Liver (tissue), 9 donors: ENCODE results near the gene CDH4. TPM values are rescaled to one million over a fixed set of nuclear protein-coding genes. Genes with fewer than 3 reads are reported as not detected.

Experiments used
- DNase-seq: peaks from one replicate; pipeline ENCODE4 v3.0.0-alpha.2; 2017; ENCODE audit warnings: low spot score
- H3K27ac ChIP-seq, 2 donors: one replicate each; pipeline ENCODE4 v1.7.0; 2013; ENCODE audit warnings: inconsistent platforms in 2 of 2, low read length in 2 of 2, control low read depth in 1 of 2, low read depth in 1 of 2, mild to moderate bottlenecking in 1 of 2
- H3K27me3 ChIP-seq, 4 donors: one replicate each; pipeline versions ENCODE4 v1.6.1 to v1.7.0; 2013; ENCODE audit warnings: low read length in 3 of 4, inconsistent platforms in 1 of 4, mild to moderate bottlenecking in 1 of 4, moderate library complexity in 1 of 4; ENCODE audit not compliant: control insufficient read depth in 4 of 4, insufficient read depth in 4 of 4
- H3K36me3 ChIP-seq, 4 donors: one replicate each; pipeline versions ENCODE4 v1.6.1 to v1.7.0; 2013; ENCODE audit warnings: low read length in 3 of 4, mild to moderate bottlenecking in 3 of 4, low read depth in 1 of 4, moderate library complexity in 1 of 4; ENCODE audit not compliant: control insufficient read depth in 4 of 4, insufficient read depth in 3 of 4
- H3K4me1 ChIP-seq, 4 donors: one replicate each; pipeline versions ENCODE4 v1.6.1 to v1.7.0; 2013; ENCODE audit warnings: low read length in 3 of 4, mild to moderate bottlenecking in 3 of 4, moderate library complexity in 1 of 4; ENCODE audit not compliant: control insufficient read depth in 4 of 4, insufficient read depth in 4 of 4
- H3K4me3 ChIP-seq, 3 donors: one replicate each; pipeline versions ENCODE4 v1.6.1 to v1.7.0; 2013; ENCODE audit warnings: low read length in 3 of 3, control low read depth in 1 of 3, low read depth in 1 of 3, mild to moderate bottlenecking in 1 of 3
- H3K9ac ChIP-seq, 2 donors: one replicate each; pipeline ENCODE4 v1.7.0; 2013; ENCODE audit warnings: low read length in 2 of 2, mild to moderate bottlenecking in 2 of 2, moderate library complexity in 2 of 2, control low read depth in 1 of 2, low read depth in 1 of 2
- H3K9me3 ChIP-seq, 4 donors: one replicate each; pipeline versions ENCODE4 v1.6.1 to v1.7.0; 2013; ENCODE audit warnings: low read length in 3 of 4; ENCODE audit not compliant: control insufficient read depth in 4 of 4
- ATF3 ChIP-seq: IDR thresholded peaks from 2 replicates; pipeline ENCODE4 v1.6.1; 2016; ENCODE audit warnings: antibody characterized with exemption
- EGR1 ChIP-seq, 2 donors: IDR thresholded peaks; 2 replicates each; pipeline ENCODE4 v1.6.1; 2016 to 2018; ENCODE audit warnings: antibody characterized with exemption in 2 of 2, low read depth in 2 of 2
- FOXA2 ChIP-seq: IDR thresholded peaks from 2 replicates; pipeline ENCODE4 v1.6.1; 2016; ENCODE audit warnings: antibody characterized with exemption
- GABPA ChIP-seq, 2 donors: IDR thresholded peaks in 1 of 2; conservative IDR thresholded peaks in 1 of 2; 2 replicates each; pipeline ENCODE4 v1.6.1; 2016; ENCODE audit warnings: antibody characterized with exemption in 2 of 2, mild to moderate bottlenecking in 1 of 2, moderate library complexity in 1 of 2
- HNF4G ChIP-seq: IDR thresholded peaks from 2 replicates; pipeline ENCODE4 v1.6.1; 2016; ENCODE audit warnings: antibody characterized with exemption
- JUND ChIP-seq, 2 donors: IDR thresholded peaks; 2 replicates each; pipeline ENCODE4 v1.6.1; 2016; ENCODE audit warnings: antibody characterized with exemption in 2 of 2
- NR2F2 ChIP-seq: IDR thresholded peaks from 2 replicates; pipeline ENCODE4 v1.6.1; 2016; ENCODE audit warnings: antibody characterized with exemption
- RAD21 ChIP-seq, 2 donors: IDR thresholded peaks; 2 replicates each; pipeline ENCODE4 v1.6.1; 2016; ENCODE audit warnings: antibody characterized with exemption in 2 of 2, mild to moderate bottlenecking in 2 of 2
- RXRA ChIP-seq, 2 donors: IDR thresholded peaks; 2 replicates each; pipeline ENCODE4 v1.6.1; 2017 to 2018; ENCODE audit warnings: antibody characterized with exemption in 2 of 2, mild to moderate bottlenecking in 1 of 2
- SP1 ChIP-seq: IDR thresholded peaks from 2 replicates; pipeline ENCODE4 v1.6.1; 2018; ENCODE audit warnings: antibody characterized with exemption, mild to moderate bottlenecking
- TAF1 ChIP-seq: conservative IDR thresholded peaks from 2 replicates; pipeline ENCODE4 v1.6.1; 2016; ENCODE audit warnings: antibody characterized with exemption, mild to moderate bottlenecking
- WGBS: extraction: QIAGEN DNeasy Blood & Tissue Kit; methylation state at CpG from one replicate; pipeline ENCODE4 v1.1.7; 2013; 5-methylcytosine and 5-hydroxymethylcytosine counted together
- polyA plus RNA-seq, 2 donors: library from polyadenylated mRNA; stranded (reverse) in 1 of 2; unstranded in 1 of 2; fragments of 200-250 nt in 1 of 2; fragments of >200 nt in 1 of 2; fragmentation: Nextera tagmentation in 1 of 2; extraction: Ambion mirVana in 1 of 2; gene quantifications; one replicate each; pipeline versions ENCODE4 v1.2.1 to v1.2.3, GENCODE V29; 2013 to 2015
- total RNA-seq, 2 donors: library from RNA; depleted of rRNA; stranded (reverse); fragments of >200 nt; gene quantifications; one replicate each; pipeline ENCODE4 v1.2.3, GENCODE V29; 2014
- TF ChIP-seq, protein P1 (sequence below): IDR thresholded peaks from 2 replicates; pipeline ENCODE4 v1.6.1; 2016; ENCODE audit warnings: antibody characterized with exemption, mild to moderate bottlenecking
- TF ChIP-seq, protein P2 (sequence below): IDR thresholded peaks from 2 replicates; pipeline ENCODE4 v1.6.1; 2016; ENCODE audit warnings: antibody characterized with exemption
- TF ChIP-seq, protein P3 (sequence below): fragments of 150-350 bp; IDR thresholded peaks from 2 replicates; pipeline ENCODE4 v1.5.1; 2017; ENCODE audit warnings: improper control_type of control experiment, low read depth, low read length; ENCODE audit not compliant: missing input control
- donor health status: healthy.
- donor health status: healthy.
- donor health status: healthy.
- donor health status: healthy.
- donor health status: healthy.

CDH4 gene
- total and polyA plus RNA-seq, 4 donors = 0.03 to 0.25 (median 0.19) TPM; not detected in 1

GRCh38 chr20:61598586-61598985 is 346.5 kb downstream of the CDH4 start:
- no peak overlapping the region for H3K4me3 ChIP-seq
- no peak for DNase-seq
- WGBS = 80% methylated on average over 21 of the region's 21 CpGs
- TF ChIP-seq, protein P1, sequence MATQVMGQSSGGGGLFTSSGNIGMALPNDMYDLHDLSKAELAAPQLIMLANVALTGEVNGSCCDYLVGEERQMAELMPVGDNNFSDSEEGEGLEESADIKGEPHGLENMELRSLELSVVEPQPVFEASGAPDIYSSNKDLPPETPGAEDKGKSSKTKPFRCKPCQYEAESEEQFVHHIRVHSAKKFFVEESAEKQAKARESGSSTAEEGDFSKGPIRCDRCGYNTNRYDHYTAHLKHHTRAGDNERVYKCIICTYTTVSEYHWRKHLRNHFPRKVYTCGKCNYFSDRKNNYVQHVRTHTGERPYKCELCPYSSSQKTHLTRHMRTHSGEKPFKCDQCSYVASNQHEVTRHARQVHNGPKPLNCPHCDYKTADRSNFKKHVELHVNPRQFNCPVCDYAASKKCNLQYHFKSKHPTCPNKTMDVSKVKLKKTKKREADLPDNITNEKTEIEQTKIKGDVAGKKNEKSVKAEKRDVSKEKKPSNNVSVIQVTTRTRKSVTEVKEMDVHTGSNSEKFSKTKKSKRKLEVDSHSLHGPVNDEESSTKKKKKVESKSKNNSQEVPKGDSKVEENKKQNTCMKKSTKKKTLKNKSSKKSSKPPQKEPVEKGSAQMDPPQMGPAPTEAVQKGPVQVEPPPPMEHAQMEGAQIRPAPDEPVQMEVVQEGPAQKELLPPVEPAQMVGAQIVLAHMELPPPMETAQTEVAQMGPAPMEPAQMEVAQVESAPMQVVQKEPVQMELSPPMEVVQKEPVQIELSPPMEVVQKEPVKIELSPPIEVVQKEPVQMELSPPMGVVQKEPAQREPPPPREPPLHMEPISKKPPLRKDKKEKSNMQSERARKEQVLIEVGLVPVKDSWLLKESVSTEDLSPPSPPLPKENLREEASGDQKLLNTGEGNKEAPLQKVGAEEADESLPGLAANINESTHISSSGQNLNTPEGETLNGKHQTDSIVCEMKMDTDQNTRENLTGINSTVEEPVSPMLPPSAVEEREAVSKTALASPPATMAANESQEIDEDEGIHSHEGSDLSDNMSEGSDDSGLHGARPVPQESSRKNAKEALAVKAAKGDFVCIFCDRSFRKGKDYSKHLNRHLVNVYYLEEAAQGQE = no peak
- no peak for TF ChIP-seq GABPA (IDR thresholded peaks at IDR 0.05 in 1 of 2, conservative IDR thresholded peaks at IDR 0.05 in 1 of 2)
- TF ChIP-seq ATF3 = no peak
- no peak for TF ChIP-seq JUND (IDR thresholded peaks at IDR 0.05)
- peaks cover 0 to 16% (median 4%) of the 10 kb centered on the region in 4 donors for H3K9me3 ChIP-seq
- no peaks in the 10 kb centered on the region for H3K36me3 ChIP-seq
- no peaks in the 10 kb centered on the region for H3K4me1 ChIP-seq
- no peak overlapping the region for H3K27ac ChIP-seq
- no peaks in the 10 kb centered on the region for H3K27me3 ChIP-seq
- H3K9ac ChIP-seq = no peak overlapping the region

- Histone ChIP-seq H3K9me3 (peaks cover 4 to 21% (median 6%) of the 10 kb centered on the region in 4 donors), H3K9ac (no peak overlapping the region), H3K4me1 (no peaks in the 10 kb centered on the region), H3K4me3 (no peak overlapping the region), H3K27ac (no peak overlapping the region), H3K27me3 (no peaks in the 10 kb centered on the region), H3K36me3 (no peaks in the 10 kb centered on the region)
- TF ChIP-seq GABPA (IDR thresholded peaks at IDR 0.05 in 1 of 2, conservative IDR thresholded peaks at IDR 0.05 in 1 of 2) = no peak
- no peak for TF ChIP-seq EGR1 (IDR thresholded peaks at IDR 0.05; ENCODE audit: low read depth in 2 of 2)
- no peak for TF ChIP-seq TAF1
- no peak for TF ChIP-seq SP1
- WGBS = 67% methylated on average over 12 of the region's 12 CpGs
- no peak for DNase-seq
These were observed 347.0 kb downstream of the CDH4 start for GRCh38 chr20:61599061-61599531.

- Histone ChIP-seq H3K27me3 (no peaks in the 10 kb centered on the region), H3K9me3 (peaks cover 4 to 23% (median 6%) of the 10 kb centered on the region in 4 donors), H3K36me3 (no peaks in the 10 kb centered on the region), H3K4me1 (no peaks in the 10 kb centered on the region), H3K4me3 (no peak overlapping the region), H3K27ac (no peak overlapping the region), H3K9ac (no peak overlapping the region)
- DNase-seq = no peak
- WGBS = 74% methylated on average over 18 of the region's 18 CpGs
- no peak for TF ChIP-seq GABPA (IDR thresholded peaks at IDR 0.05 in 1 of 2, conservative IDR thresholded peaks at IDR 0.05 in 1 of 2)
- TF ChIP-seq NR2F2 = no peak
- no peak for TF ChIP-seq TAF1
- TF ChIP-seq EGR1 (IDR thresholded peaks at IDR 0.05; ENCODE audit: low read depth in 2 of 2) = no peak
- TF ChIP-seq HNF4G = no peak
- no peak for TF ChIP-seq RXRA (IDR thresholded peaks at IDR 0.05)
- TF ChIP-seq, protein P2, sequence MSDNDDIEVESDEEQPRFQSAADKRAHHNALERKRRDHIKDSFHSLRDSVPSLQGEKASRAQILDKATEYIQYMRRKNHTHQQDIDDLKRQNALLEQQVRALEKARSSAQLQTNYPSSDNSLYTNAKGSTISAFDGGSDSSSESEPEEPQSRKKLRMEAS = no peak
- TF ChIP-seq, protein P1 = no peak
- TF ChIP-seq, protein P3, sequence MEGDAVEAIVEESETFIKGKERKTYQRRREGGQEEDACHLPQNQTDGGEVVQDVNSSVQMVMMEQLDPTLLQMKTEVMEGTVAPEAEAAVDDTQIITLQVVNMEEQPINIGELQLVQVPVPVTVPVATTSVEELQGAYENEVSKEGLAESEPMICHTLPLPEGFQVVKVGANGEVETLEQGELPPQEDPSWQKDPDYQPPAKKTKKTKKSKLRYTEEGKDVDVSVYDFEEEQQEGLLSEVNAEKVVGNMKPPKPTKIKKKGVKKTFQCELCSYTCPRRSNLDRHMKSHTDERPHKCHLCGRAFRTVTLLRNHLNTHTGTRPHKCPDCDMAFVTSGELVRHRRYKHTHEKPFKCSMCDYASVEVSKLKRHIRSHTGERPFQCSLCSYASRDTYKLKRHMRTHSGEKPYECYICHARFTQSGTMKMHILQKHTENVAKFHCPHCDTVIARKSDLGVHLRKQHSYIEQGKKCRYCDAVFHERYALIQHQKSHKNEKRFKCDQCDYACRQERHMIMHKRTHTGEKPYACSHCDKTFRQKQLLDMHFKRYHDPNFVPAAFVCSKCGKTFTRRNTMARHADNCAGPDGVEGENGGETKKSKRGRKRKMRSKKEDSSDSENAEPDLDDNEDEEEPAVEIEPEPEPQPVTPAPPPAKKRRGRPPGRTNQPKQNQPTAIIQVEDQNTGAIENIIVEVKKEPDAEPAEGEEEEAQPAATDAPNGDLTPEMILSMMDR = no peak
- TF ChIP-seq ATF3 = no peak
- TF ChIP-seq RAD21 (IDR thresholded peaks at IDR 0.05) = no peak
- TF ChIP-seq FOXA2 = no peak
- TF ChIP-seq SP1 = no peak
These were observed 347.5 kb downstream of the CDH4 start for GRCh38 chr20:61599541-61599992.
